HFFc6 (cell line): ENCODE data around the gene FBXL13. TPM values are rescaled to one million over a fixed set of nuclear protein-coding genes. Genes with fewer than 3 reads are reported as not detected.
"Not testable (repeated sequence)": the region's sequence is repeated elsewhere in the genome, so short reads cannot be mapped to it uniquely, and the experiment has no call there.

ENCODE experiments used
- DNase-seq: peaks from one replicate; pipeline ENCODE4 v3.0.0-alpha.2; 2018
- H3K27ac Mint-ChIP-seq: 2 replicates; pipeline ENCODE4 v1.8.0; 2020; ENCODE audit warnings: mild to moderate bottlenecking, mixed read lengths
- H3K27me3 Mint-ChIP-seq: 2 replicates; pipeline ENCODE4 v1.8.0; 2021; ENCODE audit warnings: mild to moderate bottlenecking, moderate library complexity, mixed read lengths; ENCODE audit not compliant: insufficient read depth
- H3K36me3 Mint-ChIP-seq: 2 replicates; pipeline ENCODE4 v1.8.0; 2021; ENCODE audit warnings: low read depth, mixed read lengths
- H3K4me1 Mint-ChIP-seq: 2 replicates; pipeline ENCODE4 v1.8.0; 2020; ENCODE audit warnings: low read depth, mixed read lengths
- H3K4me3 Mint-ChIP-seq: 2 replicates; pipeline ENCODE4 v1.8.0; 2020; ENCODE audit warnings: mild to moderate bottlenecking, moderate library complexity, mixed read lengths
- H3K9me3 Mint-ChIP-seq: 2 replicates; pipeline ENCODE4 v1.8.0; 2020; ENCODE audit warnings: mild to moderate bottlenecking, mixed read lengths
- CTCF ChIP-seq: fragments of 200-600 bp; sonication (generic); IDR thresholded peaks from 2 replicates; pipeline ENCODE4 v1.5.0; 2021; ENCODE audit warnings: antibody characterized with exemption, mild to moderate bottlenecking
- total RNA-seq, 6 experiments: library from RNA; stranded (reverse); fragmentation: NEBNext Ultra II Directional; extraction: Animal tissue kit (Norgen Biotek cat#: 25700); gene quantifications; 2 replicates in 1 of 6; 3 replicates in 5 of 6; pipeline ENCODE4 v1.2.3, GENCODE V29; 2021

Gene FBXL13
- total RNA-seq, 6 experiments from 2014 or later = 0.43 to 0.74 (median 0.56) TPM

GRCh38 chr7:103094102-103094501 is 19.5 kb upstream of the FBXL13 start:
- no peaks in the 10 kb centered on the region for H3K4me1 Mint-ChIP-seq
- H3K27me3 Mint-ChIP-seq = no peaks in the 10 kb centered on the region
- no peak overlapping the region for H3K4me3 Mint-ChIP-seq
- DNase-seq = no peak
- H3K36me3 Mint-ChIP-seq = peaks cover 29% of the 10 kb centered on the region
- H3K27ac Mint-ChIP-seq = no peak overlapping the region
- peak; percentile 39 for TF ChIP-seq CTCF
- no peaks in the 10 kb centered on the region for H3K9me3 Mint-ChIP-seq

GRCh38 chr7:103093429-103093828 is 18.8 kb upstream of the FBXL13 start:
- Mint-ChIP-seq H3K4me3 (no peak overlapping the region), H3K27me3 (no peaks in the 10 kb centered on the region), H3K4me1 (no peaks in the 10 kb centered on the region), H3K36me3 (peaks cover 29% of the 10 kb centered on the region), H3K9me3 (no peaks in the 10 kb centered on the region), H3K27ac (no peak overlapping the region)
- DNase-seq = no peak
- no peak for TF ChIP-seq CTCF

DNA sequence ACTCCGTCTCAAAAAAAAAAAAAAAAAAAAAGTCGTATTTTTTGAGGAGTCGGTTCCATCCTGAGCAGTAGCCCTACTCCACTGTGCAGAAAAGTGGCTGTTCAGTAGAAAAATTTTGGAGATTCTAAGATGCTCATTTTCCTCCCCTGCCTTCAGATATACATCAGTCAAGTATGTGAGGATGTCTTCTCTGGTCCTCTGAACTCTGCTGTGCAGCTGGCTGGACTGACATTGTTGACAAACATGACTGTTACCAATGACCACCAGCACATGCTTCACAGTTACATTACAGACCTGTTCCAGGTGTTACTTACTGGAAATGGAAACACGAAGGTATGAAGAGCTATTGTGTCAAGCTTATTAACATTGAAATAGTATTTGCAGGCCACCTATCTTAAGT is 17.7 kb upstream of the FBXL13 start:
- H3K4me3 Mint-ChIP-seq, H3K4me1 Mint-ChIP-seq, DNase-seq, H3K27me3 Mint-ChIP-seq, H3K9me3 Mint-ChIP-seq: not testable (repeated sequence)
- H3K36me3 Mint-ChIP-seq = peaks cover 33% of the 10 kb centered on the region
- H3K27ac Mint-ChIP-seq = peak overlapping the region; percentile 64

DNA sequence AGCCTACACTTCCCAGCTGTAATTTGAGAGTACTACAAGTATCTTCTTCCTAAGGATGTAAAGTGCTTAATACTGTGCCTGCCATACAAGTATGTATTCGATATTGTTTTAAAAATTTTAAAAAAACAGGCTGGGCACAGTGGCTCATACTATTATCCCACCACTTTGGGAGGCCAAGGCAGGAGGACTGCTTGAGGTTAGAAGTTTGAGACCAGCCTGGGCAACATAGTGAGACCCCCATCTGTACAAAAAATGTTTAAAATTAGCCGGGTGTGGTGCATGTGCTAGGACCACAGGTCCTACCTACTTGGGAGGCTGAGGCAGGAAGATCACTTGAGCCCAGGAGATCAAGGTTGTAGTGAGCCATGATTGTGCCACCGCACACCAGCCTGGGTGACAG is 8.6 kb upstream of the FBXL13 start:
- H3K4me1 Mint-ChIP-seq = no peaks in the 10 kb centered on the region; the same call in 1 of the 2 replicates
- DNase-seq = no peak
- H3K9me3 Mint-ChIP-seq = no peaks in the 10 kb centered on the region
- H3K27me3 Mint-ChIP-seq = no peaks in the 10 kb centered on the region; the same call in 1 of the 2 replicates
- H3K27ac Mint-ChIP-seq = no peak overlapping the region
- TF ChIP-seq CTCF = no peak
- peaks cover 9% of the 10 kb centered on the region; the same call in 1 of the 2 replicates for H3K36me3 Mint-ChIP-seq
- no peak overlapping the region for H3K4me3 Mint-ChIP-seq

- H3K4me1 Mint-ChIP-seq = no peaks in the 10 kb centered on the region; the same call in 1 of the 2 replicates
- no peak for DNase-seq
- no peaks in the 10 kb centered on the region for H3K9me3 Mint-ChIP-seq
- TF ChIP-seq CTCF = no peak
- peaks cover 8% of the 10 kb centered on the region; the same call in 1 of the 2 replicates for H3K36me3 Mint-ChIP-seq
- no peak overlapping the region for H3K4me3 Mint-ChIP-seq
- H3K27me3 Mint-ChIP-seq = no peaks in the 10 kb centered on the region; the same call in 1 of the 2 replicates
- H3K27ac Mint-ChIP-seq = no peak overlapping the region
These were observed 7.9 kb upstream of the FBXL13 start for GRCh38 chr7:103082497-103082896.

DNA sequence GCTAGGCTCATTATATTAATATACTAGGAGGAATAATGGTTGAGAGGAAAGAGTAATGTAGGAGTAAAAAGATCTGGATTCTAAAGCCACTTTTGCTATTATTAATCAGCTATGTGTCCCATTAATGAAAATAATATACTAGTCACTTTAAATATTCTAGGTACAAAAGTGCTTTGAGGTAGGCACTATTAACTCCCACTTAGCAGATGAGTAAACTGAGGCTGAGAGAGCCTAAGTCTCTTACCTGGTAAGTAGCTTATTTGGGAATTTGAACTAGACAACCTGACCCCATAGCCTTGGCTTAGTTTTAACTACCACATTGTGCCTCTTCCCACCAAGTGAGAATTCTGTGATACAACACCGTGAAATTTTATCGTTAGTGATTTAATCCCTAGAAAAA is 6.3 kb upstream of the FBXL13 start:
- no peaks in the 10 kb centered on the region for H3K9me3 Mint-ChIP-seq
- H3K27ac Mint-ChIP-seq = no peak overlapping the region
- TF ChIP-seq CTCF = no peak
- H3K4me1 Mint-ChIP-seq = peaks cover 5% of the 10 kb centered on the region
- H3K27me3 Mint-ChIP-seq = no peaks in the 10 kb centered on the region; the same call in 1 of the 2 replicates
- DNase-seq = no peak
- peaks cover 4% of the 10 kb centered on the region; the same call in 1 of the 2 replicates for H3K36me3 Mint-ChIP-seq
- H3K4me3 Mint-ChIP-seq = no peak overlapping the region
